WERI-Rb-1 (cell line): Measurements from ENCODE around the gene ANO2.

Experiments used
- DNase-seq: peaks from one replicate; pipeline ENCODE4 v3.0.0-alpha.2; 2020
- H3K27ac ChIP-seq: fragments of 250-450 bp; sonication (Bioruptor Pico); 2 replicates; pipeline ENCODE4 v1.5.1; 2020; ENCODE audit warnings: mild to moderate bottlenecking, moderate library complexity
- H3K27me3 ChIP-seq: fragments of 250-450 bp; sonication (Bioruptor Pico); 2 replicates; pipeline ENCODE4 v1.5.1; 2021; ENCODE audit warnings: mild to moderate bottlenecking, low read depth, moderate library complexity; ENCODE audit not compliant: insufficient read depth, severe bottlenecking
- H3K36me3 ChIP-seq: fragments of 250-450 bp; sonication (Bioruptor Pico); 2 replicates; pipeline ENCODE4 v1.5.1; 2020; ENCODE audit warnings: mild to moderate bottlenecking, moderate library complexity
- H3K4me3 ChIP-seq: 2 replicates; pipeline ENCODE4 v1.5.1; 2011; ENCODE audit warnings: low read depth, mild to moderate bottlenecking, control low read depth, low read length
- H3K9me3 ChIP-seq: fragments of 250-450 bp; sonication (Bioruptor Pico); 2 replicates; pipeline ENCODE4 v1.5.1; 2021; ENCODE audit warnings: mild to moderate bottlenecking, moderate library complexity; ENCODE audit not compliant: severe bottlenecking
- TF ChIP-seq, protein P1 (sequence below): IDR thresholded peaks from 2 replicates; pipeline ENCODE4 v1.5.1; 2011; ENCODE audit warnings: low read depth, mild to moderate bottlenecking, control low read depth, inconsistent platforms, low read length

Gene ANO2

DNA sequence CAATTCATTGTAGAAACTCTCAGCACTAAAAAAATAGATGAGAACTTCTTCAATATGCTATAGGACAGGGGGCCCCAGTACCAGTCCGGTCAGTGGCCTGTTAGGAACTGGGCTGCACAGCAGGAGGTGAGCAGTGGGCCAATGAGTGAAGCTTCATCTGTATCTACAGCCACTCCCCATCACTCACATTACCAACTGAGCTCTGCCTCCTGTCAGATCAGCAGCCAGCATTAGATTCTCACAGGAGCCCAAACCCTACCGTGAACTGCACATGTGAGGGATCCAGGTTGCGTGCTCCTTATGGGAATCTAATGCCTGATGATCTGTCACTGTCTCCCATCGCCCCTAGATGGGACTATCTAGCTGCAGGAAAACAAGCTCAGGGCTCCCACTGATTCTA is 15.7 kb upstream of the ANO2 start:
- peak; percentile 54 for DNase-seq
- no peak overlapping the region for H3K4me3 ChIP-seq
- TF ChIP-seq, protein P1, sequence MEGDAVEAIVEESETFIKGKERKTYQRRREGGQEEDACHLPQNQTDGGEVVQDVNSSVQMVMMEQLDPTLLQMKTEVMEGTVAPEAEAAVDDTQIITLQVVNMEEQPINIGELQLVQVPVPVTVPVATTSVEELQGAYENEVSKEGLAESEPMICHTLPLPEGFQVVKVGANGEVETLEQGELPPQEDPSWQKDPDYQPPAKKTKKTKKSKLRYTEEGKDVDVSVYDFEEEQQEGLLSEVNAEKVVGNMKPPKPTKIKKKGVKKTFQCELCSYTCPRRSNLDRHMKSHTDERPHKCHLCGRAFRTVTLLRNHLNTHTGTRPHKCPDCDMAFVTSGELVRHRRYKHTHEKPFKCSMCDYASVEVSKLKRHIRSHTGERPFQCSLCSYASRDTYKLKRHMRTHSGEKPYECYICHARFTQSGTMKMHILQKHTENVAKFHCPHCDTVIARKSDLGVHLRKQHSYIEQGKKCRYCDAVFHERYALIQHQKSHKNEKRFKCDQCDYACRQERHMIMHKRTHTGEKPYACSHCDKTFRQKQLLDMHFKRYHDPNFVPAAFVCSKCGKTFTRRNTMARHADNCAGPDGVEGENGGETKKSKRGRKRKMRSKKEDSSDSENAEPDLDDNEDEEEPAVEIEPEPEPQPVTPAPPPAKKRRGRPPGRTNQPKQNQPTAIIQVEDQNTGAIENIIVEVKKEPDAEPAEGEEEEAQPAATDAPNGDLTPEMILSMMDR: no peak

DNA sequence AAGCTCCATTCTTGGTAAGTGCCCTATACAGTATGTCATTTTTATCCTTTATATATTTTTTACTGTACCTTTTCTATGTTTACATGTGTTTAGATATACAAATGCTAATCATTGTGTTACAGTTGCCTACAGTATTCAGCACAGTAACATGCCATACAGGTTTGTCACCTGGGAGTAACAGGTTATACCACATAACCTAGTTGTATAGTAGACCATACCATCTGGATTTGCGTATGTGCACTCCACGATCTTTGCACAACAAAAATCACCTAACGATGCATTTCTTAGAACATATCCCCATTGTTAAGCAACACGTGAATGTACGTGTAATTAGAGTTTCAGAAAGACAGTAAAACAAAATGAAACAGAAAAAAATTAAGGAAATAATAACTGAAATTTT is 11.9 kb upstream of the ANO2 start:
- H3K36me3 ChIP-seq: no peaks in the 10 kb centered on the region
- no peak for DNase-seq
- TF ChIP-seq, protein P1: no peak
- no peak overlapping the region for H3K27ac ChIP-seq
- no peaks in the 10 kb centered on the region for H3K9me3 ChIP-seq
- no peaks in the 10 kb centered on the region for H3K27me3 ChIP-seq
- no peak overlapping the region for H3K4me3 ChIP-seq

More for the DNA sequence above, 15.7 kb upstream of the ANO2 start:
- Histone ChIP-seq H3K36me3 (no peaks in the 10 kb centered on the region), H3K9me3 (no peaks in the 10 kb centered on the region), H3K27ac (no peak overlapping the region), H3K27me3 (no peaks in the 10 kb centered on the region)

DNA sequence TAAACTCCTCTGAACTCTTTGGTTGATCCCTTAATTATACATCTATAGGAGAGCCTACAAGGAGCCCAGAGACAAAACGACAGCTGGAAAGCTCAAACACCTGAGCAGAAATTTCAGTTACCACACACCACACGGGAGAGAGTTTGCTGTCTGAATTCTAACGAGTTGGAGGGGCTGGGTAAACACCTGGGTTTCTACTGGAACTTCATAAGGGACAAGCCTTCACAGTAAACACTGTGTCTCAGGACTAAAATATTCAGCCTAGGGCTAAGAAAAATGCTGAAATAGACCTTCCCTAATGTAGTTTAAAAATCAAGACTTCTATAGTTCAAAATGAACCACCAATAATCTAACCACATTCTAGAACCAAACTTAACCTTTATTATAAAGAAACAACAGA is 9.6 kb upstream of the ANO2 start:
- H3K36me3 ChIP-seq: no peaks in the 10 kb centered on the region
- TF ChIP-seq, protein P1: no peak
- H3K27me3 ChIP-seq: no peaks in the 10 kb centered on the region
- no peak overlapping the region for H3K4me3 ChIP-seq
- H3K9me3 ChIP-seq: no peaks in the 10 kb centered on the region
- no peak for DNase-seq
- H3K27ac ChIP-seq: no peak overlapping the region

DNA sequence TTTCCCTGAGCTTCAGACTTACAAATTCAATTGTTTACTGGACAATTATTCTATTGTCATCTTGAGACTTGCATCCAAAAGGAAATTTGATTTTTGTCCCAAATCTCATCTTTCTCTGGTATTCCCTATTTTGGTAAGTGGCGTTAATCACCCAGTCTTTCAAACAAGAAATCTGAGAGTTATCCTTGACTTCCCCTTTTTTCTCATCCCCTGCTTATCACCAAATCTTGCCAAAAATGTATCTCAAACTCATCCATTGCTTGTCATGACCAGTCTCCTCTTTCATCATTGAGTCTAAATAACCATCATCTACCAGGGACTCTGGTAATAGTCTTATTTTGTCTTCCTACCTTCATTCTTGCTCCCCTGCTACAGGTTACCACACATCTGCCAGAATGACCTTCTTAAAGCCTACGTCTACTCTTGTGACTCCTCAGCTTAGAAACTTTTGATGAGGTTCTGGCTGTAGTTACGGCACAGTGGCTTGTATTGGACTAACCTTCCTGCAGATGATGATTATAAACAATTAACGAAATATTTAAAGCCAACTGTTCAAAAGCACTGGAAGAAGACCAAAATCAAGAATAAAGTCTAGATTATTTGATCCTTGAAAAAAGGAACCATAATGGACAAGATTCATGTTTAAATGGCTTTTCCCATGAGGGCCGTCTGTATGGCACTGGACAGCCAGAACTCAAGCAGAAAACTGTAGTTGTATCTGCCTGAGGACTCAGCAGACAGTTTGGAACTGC is 9.0 kb upstream of the ANO2 start:
- TF ChIP-seq, protein P1: no peak
- Histone ChIP-seq H3K27ac (no peak overlapping the region), H3K4me3 (no peak overlapping the region), H3K9me3 (no peaks in the 10 kb centered on the region), H3K36me3 (no peaks in the 10 kb centered on the region), H3K27me3 (no peaks in the 10 kb centered on the region)
- DNase-seq: no peak

DNA sequence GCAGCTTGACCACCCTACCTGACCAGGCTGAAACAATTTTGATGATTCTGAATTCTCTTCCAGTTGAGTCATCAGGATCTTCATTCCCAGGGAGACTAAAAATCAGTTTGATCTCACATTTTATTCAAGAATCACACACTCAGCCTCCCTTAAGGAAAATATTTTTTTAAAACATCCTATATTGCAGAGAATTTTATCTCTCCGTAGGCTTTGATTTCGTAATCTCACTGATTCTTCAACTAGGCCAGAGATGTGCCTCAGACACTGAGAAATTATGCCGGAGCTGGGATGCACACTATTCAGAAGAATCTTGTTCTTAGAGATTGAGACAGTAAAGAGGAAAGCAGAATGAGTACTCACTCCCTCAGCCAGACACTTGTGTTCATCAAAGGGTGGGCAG is 7.0 kb upstream of the ANO2 start:
- no peaks in the 10 kb centered on the region for H3K9me3 ChIP-seq

More for the DNA sequence above, 7.0 kb upstream of the ANO2 start:
- DNase-seq: no peak
- Histone ChIP-seq H3K27ac (no peak overlapping the region), H3K4me3 (no peak overlapping the region), H3K36me3 (no peaks in the 10 kb centered on the region), H3K27me3 (no peaks in the 10 kb centered on the region)
- TF ChIP-seq, protein P1: no peak
